ENCODE measurements around the gene KREMEN2. TPM values are rescaled to one million over a fixed set of nuclear protein-coding genes. Genes with fewer than 3 reads are reported as not detected.

Gene KREMEN2
- total RNA-seq, 1 donor: not detected

DNA sequence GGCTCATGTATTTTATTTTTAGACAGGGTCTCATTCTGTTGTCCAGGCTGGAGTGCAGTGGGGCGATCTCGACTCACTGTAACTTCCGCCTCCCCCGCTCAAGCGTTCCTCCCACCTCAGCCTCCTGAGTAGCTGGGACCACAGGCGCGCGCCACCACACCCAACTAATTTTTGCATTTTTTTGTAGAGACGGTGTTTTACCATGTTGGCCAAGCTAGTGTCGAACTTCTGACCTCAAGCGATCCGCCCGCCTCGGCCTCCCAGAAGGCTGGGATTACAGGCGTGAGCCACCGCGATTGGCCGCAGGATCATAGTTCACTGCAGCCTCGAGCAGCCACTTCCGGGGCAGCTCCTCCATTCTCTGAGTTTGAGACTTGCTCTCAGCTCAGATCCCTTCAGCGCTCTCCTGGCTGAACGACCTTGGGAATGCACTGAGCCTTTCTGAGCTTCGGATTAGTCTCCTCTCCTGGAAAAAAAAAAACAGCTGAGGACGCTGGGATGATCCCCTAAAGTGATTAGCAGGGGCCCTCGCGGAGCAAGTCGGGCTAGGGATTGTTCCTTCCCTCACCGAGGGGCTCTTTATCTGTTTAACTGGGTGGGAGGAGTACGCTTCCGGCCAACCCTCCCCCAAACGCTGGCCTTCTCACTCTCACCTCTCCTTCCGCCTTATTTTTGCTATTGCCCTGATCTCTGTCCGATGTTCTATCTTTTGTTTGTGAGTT, 17.3 kb downstream of the KREMEN2 start:
- Histone ChIP-seq H2AFZ (ENCODE audit: low read length) (no peak overlapping the region), H3K9me3 (ENCODE audit: low read depth, low read length) (no peaks in the 10 kb centered on the region), H4K20me1 (ENCODE audit: insufficient read depth, low read length) (no peaks in the 10 kb centered on the region), H3K36me3 (ENCODE audit: insufficient read depth, low read length) (no peaks in the 10 kb centered on the region), H3K4me2 (ENCODE audit: insufficient read depth, low read length) (peak overlapping the region; percentile 84), H3K4me1 (ENCODE audit: insufficient read depth, low read length) (peaks cover 11% of the 10 kb centered on the region), H3K27me3 (ENCODE audit: insufficient read depth, low read length) (no peaks in the 10 kb centered on the region), H3K79me2 (ENCODE audit: insufficient read depth, low read length) (peaks cover 8% of the 10 kb centered on the region), H3K27ac (ENCODE audit: low read depth, low read length) (peak overlapping the region; percentile 91), H3K4me3 (ENCODE audit: insufficient read depth, low read length) (peak overlapping the region; percentile 88)
- TF ChIP-seq, protein P1, sequence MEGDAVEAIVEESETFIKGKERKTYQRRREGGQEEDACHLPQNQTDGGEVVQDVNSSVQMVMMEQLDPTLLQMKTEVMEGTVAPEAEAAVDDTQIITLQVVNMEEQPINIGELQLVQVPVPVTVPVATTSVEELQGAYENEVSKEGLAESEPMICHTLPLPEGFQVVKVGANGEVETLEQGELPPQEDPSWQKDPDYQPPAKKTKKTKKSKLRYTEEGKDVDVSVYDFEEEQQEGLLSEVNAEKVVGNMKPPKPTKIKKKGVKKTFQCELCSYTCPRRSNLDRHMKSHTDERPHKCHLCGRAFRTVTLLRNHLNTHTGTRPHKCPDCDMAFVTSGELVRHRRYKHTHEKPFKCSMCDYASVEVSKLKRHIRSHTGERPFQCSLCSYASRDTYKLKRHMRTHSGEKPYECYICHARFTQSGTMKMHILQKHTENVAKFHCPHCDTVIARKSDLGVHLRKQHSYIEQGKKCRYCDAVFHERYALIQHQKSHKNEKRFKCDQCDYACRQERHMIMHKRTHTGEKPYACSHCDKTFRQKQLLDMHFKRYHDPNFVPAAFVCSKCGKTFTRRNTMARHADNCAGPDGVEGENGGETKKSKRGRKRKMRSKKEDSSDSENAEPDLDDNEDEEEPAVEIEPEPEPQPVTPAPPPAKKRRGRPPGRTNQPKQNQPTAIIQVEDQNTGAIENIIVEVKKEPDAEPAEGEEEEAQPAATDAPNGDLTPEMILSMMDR (IDR thresholded peaks at IDR 0.05; ENCODE audit: extremely low read depth, low read depth, low read length): no peak
- DNase-seq (ENCODE audit: insufficient read length, low spot score, missing footprints): no peak

DNA sequence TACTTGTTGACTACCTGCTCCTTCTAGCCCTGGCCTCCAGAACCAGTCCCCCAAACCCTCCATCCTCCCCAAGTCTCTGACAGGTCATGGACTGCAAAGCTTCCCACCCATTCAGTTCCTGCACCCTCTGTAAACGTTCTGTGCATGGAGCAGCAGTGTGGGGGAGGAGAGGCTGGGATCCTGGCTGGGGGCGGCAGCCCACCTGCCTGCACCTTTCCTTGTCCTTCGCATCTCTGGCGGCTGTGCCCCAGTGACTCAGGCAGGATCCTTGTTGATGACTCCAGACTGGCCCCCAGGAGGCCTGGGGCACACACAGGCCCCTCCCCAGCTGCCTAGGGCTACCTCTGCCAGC, 17.8 kb downstream of the KREMEN2 start:
- Histone ChIP-seq H3K4me1 (ENCODE audit: insufficient read depth, low read length) (peaks cover 11% of the 10 kb centered on the region), H3K79me2 (ENCODE audit: insufficient read depth, low read length) (peaks cover 8% of the 10 kb centered on the region), H3K27me3 (ENCODE audit: insufficient read depth, low read length) (no peaks in the 10 kb centered on the region), H4K20me1 (ENCODE audit: insufficient read depth, low read length) (no peaks in the 10 kb centered on the region), H3K27ac (ENCODE audit: low read depth, low read length) (no peak overlapping the region), H3K4me2 (ENCODE audit: insufficient read depth, low read length) (no peak overlapping the region), H2AFZ (ENCODE audit: low read length) (no peak overlapping the region), H3K9me3 (ENCODE audit: low read depth, low read length) (no peaks in the 10 kb centered on the region), H3K4me3 (ENCODE audit: insufficient read depth, low read length) (no peak overlapping the region), H3K36me3 (ENCODE audit: insufficient read depth, low read length) (no peaks in the 10 kb centered on the region)
- TF ChIP-seq, protein P1 (IDR thresholded peaks at IDR 0.05; ENCODE audit: extremely low read depth, low read depth, low read length): no peak
- no peak for DNase-seq (ENCODE audit: insufficient read length, low spot score, missing footprints)

DNA sequence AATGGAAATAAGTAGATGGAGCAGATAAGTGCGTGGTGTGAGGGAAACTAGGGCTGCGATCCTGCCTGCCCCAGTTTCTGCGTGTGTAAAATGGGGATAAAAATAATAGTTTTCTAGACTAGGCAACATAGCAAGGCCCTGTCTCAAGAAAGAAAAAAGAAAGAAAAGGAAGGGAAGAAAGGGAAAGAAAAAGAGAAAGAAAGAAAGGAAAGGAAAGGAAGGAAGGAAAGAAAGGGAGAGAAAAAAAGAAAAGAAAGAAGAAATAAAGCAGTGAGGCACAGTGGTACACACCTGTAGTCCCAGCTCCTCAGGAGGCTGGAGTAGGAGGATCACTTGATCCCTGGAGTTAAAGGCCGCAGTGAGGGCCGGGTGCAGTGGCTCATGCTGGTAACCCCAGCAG, 18.3 kb downstream of the KREMEN2 start:
- Histone ChIP-seq H4K20me1 (ENCODE audit: insufficient read depth, low read length) (no peaks in the 10 kb centered on the region), H3K4me2 (ENCODE audit: insufficient read depth, low read length) (no peak overlapping the region), H3K27ac (ENCODE audit: low read depth, low read length) (no peak overlapping the region), H2AFZ (ENCODE audit: low read length) (no peak overlapping the region), H3K9me3 (ENCODE audit: low read depth, low read length) (no peaks in the 10 kb centered on the region), H3K4me3 (ENCODE audit: insufficient read depth, low read length) (no peak overlapping the region), H3K4me1 (ENCODE audit: insufficient read depth, low read length) (peaks cover 11% of the 10 kb centered on the region), H3K27me3 (ENCODE audit: insufficient read depth, low read length) (no peaks in the 10 kb centered on the region), H3K36me3 (ENCODE audit: insufficient read depth, low read length) (no peaks in the 10 kb centered on the region), H3K79me2 (ENCODE audit: insufficient read depth, low read length) (peaks cover 8% of the 10 kb centered on the region)
- no peak for DNase-seq (ENCODE audit: insufficient read length, low spot score, missing footprints)
- TF ChIP-seq, protein P1 (IDR thresholded peaks at IDR 0.05; ENCODE audit: extremely low read depth, low read depth, low read length): no peak

DNA sequence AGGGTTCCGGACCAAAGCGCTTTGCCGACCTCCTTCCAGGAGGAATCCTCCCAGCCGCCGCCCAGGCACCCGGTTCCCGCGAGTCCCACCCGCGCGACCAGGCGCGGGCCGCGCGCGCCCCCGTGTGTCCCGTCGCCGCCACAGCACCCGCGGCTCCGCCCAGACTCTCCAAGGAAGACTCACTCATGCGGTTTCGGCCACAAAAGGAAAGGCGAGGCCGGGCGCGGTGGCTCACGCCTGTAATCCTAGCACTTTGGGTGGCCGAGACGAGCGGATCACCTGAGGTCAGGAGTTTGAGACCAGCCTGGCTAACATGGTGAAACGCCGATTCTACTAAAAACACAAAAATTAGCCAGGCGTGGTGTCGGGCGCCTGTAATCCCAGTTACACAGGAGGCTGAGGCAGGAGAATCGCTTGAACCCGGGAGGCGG, 19.6 kb downstream of the KREMEN2 start:
- no peaks in the 10 kb centered on the region for H4K20me1 ChIP-seq (ENCODE audit: insufficient read depth, low read length)
- no peaks in the 10 kb centered on the region for H3K27me3 ChIP-seq (ENCODE audit: insufficient read depth, low read length)
- peak; percentile 100 for DNase-seq (ENCODE audit: insufficient read length, low spot score, missing footprints)
- no peak overlapping the region for H3K27ac ChIP-seq (ENCODE audit: low read depth, low read length)
- H3K4me1 ChIP-seq (ENCODE audit: insufficient read depth, low read length): peaks cover 11% of the 10 kb centered on the region
- no peaks in the 10 kb centered on the region for H3K36me3 ChIP-seq (ENCODE audit: insufficient read depth, low read length)
- H3K4me3 ChIP-seq (ENCODE audit: insufficient read depth, low read length): peak overlapping the region; percentile 54
- peak overlapping the region; percentile 77 for H3K4me2 ChIP-seq (ENCODE audit: insufficient read depth, low read length)
- TF ChIP-seq, protein P1 (IDR thresholded peaks at IDR 0.05; ENCODE audit: extremely low read depth, low read depth, low read length): peak; percentile 66
- no peaks in the 10 kb centered on the region for H3K9me3 ChIP-seq (ENCODE audit: low read depth, low read length)
- peaks cover 8% of the 10 kb centered on the region for H3K79me2 ChIP-seq (ENCODE audit: insufficient read depth, low read length)
- H2AFZ ChIP-seq (ENCODE audit: low read length): peak overlapping the region; percentile 81
